NB4 (cell line): Measurements from ENCODE around the gene CDKAL1.

Experiments used
- DNase-seq: peaks from one replicate; pipeline ENCODE4 v3.0.0; 2010; ENCODE audit warnings: low read depth
- H3K4me3 ChIP-seq: one replicate; pipeline ENCODE4 v1.5.1; 2011; ENCODE audit warnings: mild to moderate bottlenecking, low read depth, low read length, moderate library complexity
- MYC ChIP-seq: IDR thresholded peaks from 2 replicates; pipeline ENCODE4 v1.6.1; 2011; ENCODE audit warnings: low read depth, low read length
- POLR2A ChIP-seq: IDR thresholded peaks from 2 replicates; pipeline ENCODE4 v1.6.1; 2011; ENCODE audit warnings: mild to moderate bottlenecking; ENCODE audit not compliant: insufficient read length; ENCODE audit errors: extremely low read depth
- TF ChIP-seq, protein P1 (sequence below): IDR thresholded peaks from one replicate; pipeline ENCODE4 v1.5.1; 2012; ENCODE audit warnings: low read depth, low read length
- TF ChIP-seq, protein P2 (sequence below): IDR thresholded peaks from 2 replicates; pipeline ENCODE4 v1.6.1; 2011; ENCODE audit warnings: low read depth, low read length

The CDKAL1 gene

DNA sequence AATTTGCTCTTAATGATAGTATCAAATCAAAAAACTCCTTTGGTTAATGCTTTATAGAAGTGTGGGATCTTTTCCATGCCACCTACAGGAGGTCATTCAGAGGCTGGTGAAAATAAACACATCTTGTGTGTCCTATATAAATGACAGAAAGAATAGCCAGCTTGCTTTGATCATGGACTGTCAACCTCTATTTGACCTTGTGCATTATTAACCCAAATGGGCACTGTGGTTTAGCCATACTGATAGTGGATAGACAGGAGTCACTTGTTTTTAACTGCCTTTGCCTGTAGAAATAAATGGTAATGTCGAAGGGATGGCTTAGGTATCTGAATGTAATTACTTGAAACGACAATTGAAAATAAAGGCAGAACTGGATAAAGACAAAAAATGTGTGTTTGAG, 123.8 kb downstream of the CDKAL1 start:
- TF ChIP-seq MYC (no peak), POLR2A (no peak)
- TF ChIP-seq, protein P1, sequence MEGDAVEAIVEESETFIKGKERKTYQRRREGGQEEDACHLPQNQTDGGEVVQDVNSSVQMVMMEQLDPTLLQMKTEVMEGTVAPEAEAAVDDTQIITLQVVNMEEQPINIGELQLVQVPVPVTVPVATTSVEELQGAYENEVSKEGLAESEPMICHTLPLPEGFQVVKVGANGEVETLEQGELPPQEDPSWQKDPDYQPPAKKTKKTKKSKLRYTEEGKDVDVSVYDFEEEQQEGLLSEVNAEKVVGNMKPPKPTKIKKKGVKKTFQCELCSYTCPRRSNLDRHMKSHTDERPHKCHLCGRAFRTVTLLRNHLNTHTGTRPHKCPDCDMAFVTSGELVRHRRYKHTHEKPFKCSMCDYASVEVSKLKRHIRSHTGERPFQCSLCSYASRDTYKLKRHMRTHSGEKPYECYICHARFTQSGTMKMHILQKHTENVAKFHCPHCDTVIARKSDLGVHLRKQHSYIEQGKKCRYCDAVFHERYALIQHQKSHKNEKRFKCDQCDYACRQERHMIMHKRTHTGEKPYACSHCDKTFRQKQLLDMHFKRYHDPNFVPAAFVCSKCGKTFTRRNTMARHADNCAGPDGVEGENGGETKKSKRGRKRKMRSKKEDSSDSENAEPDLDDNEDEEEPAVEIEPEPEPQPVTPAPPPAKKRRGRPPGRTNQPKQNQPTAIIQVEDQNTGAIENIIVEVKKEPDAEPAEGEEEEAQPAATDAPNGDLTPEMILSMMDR: no peak
- TF ChIP-seq, protein P2, sequence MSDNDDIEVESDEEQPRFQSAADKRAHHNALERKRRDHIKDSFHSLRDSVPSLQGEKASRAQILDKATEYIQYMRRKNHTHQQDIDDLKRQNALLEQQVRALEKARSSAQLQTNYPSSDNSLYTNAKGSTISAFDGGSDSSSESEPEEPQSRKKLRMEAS: no peak
- H3K4me3 ChIP-seq: no peak overlapping the region
- DNase-seq: no peak

DNA sequence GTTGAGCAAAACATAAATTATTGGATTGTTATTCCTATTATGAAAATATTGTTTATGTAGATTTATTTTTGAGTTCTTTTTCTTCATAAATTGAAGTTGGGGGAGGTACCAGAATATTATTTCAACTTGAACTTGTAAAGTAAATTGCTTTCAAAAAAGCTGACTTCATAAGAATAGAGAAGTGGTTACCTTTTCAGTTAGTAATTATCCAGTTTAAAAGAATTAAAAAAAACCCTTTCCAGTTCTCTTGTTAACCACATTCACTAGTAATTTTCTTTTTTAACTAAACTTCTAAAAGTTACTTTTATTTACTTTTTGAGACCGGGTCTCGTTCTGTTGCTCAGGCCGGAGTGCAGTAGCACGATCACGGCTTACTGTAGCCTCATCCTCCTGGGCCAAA, 124.3 kb downstream of the CDKAL1 start:
- no peak for DNase-seq
- H3K4me3 ChIP-seq: no peak overlapping the region
- TF ChIP-seq, protein P2: no peak
- no peak for TF ChIP-seq MYC
- no peak for TF ChIP-seq POLR2A
- TF ChIP-seq, protein P1: no peak

DNA sequence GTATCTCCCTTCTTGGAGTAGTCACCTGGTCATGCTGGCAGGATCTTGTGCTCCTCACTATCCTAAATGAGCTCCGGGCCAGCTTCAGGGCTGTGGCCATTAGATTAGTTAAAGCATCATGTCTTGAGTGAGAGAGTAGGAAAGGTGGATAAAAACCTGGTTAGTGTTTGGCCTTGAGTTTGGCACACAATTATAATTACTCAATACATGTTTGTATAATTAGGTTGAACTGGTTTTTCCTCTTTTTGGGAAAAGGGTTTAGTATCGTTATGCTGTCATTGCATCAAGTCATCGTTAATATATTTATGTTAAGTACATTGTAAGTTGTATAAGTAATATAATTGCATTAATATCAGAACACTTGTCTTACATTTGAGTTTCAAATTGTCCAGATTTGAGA, 126.3 kb downstream of the CDKAL1 start:
- DNase-seq: no peak
- H3K4me3 ChIP-seq: no peak overlapping the region
- TF ChIP-seq, protein P2: no peak
- TF ChIP-seq POLR2A (no peak), MYC (no peak)
- TF ChIP-seq, protein P1: no peak

DNA sequence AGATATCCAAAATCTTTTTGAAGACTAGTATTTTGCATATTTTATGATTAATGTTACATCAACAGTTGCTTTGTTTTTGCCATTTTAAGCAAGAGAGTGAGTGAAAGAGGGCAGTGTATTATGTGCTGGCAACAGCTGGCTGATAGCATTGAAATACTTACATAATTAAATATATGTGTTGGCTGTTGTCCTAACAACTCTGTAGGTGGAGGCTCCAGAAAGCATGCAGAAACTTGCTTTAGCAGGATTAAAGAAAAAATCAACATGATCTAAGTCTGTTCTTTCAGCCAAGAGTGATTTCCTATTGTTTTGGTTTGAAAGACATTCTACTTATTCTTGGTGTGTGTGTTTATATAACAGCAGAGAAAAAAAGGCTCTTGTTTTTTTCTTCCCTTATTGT, 127.5 kb downstream of the CDKAL1 start:
- DNase-seq: no peak
- TF ChIP-seq POLR2A: no peak
- no peak for TF ChIP-seq MYC
- TF ChIP-seq, protein P2: no peak
- TF ChIP-seq, protein P1: no peak

DNA sequence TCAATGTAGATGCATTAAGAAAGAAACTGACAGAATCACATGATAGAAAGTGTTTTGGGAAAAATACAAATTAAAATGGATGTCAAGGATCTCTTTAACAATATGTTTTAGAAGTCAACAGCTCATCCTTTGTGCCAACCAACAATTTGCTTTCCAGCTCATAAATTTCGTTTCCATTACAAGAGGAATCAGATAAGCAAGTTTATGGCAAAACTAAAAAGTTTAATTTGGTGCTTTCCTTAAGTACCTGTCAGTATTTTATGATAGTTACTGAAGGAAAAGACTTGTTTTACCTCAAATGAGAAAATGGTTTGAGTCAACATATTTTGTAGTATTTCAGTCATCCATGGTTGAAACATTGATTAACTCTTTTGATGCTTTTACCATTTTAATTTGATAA, 130.0 kb downstream of the CDKAL1 start:
- no peak for TF ChIP-seq POLR2A
- H3K4me3 ChIP-seq: no peak overlapping the region
- no peak for DNase-seq

More for the DNA sequence above, 127.5 kb downstream of the CDKAL1 start:
- no peak overlapping the region for H3K4me3 ChIP-seq

DNA sequence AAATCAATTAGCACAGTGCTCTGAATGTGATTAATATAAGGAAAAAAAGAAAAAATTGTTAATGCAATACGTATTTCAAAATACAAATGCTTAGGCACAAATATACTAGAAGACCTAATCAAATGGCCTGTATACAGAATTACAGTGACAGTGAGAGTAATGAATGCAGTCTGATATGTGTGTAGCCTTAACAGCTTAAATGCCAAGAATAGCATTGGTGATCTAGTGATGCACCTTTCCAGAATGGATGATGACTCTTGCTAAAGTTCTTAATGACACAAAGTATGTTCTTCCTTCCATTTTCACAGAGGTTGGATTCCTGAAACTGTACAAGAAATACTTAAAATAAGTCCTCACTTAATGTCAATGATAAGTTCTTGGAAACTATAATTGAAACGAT, 131.0 kb downstream of the CDKAL1 start:
- TF ChIP-seq MYC: no peak
- TF ChIP-seq, protein P2: no peak
- no peak for TF ChIP-seq POLR2A
- TF ChIP-seq, protein P1: no peak
- DNase-seq: no peak
- no peak overlapping the region for H3K4me3 ChIP-seq
